SK-N-SH (cell line): ENCODE data around the gene SNX3. TPM values are rescaled to one million over a fixed set of nuclear protein-coding genes. Genes with fewer than 3 reads are reported as not detected.
A peak's percentile ranks its signal among the peaks of the same experiment; 100 is the strongest.

Experiments
- CTCF ChIA-PET: fragments of 300-600, 350-600 bp; formaldehyde crosslinking; extraction: SDS; loops from one replicate; lab custom pipeline; 2021; lab: Yijun Ruan, JAX
- POLR2A ChIA-PET: fragments of 350-600 bp; sonication (Branson Sonifier 250); formaldehyde crosslinking; extraction: SDS; loops from one replicate; lab custom pipeline; 2020; ENCODE audit warnings: antibody characterized with exemption, inconsistent platforms; lab: Yijun Ruan, JAX
- DNase-seq: peaks from one replicate; pipeline ENCODE4 v3.0.0; 2012
- H2AFZ ChIP-seq: fragments of 200-600 bp; sonication (generic); 2 replicates; pipeline ENCODE4 v1.8.1; 2016; ENCODE audit warnings: antibody characterized with exemption, mild to moderate bottlenecking, low read depth
- H3F3A ChIP-seq: fragments of 200-600 bp; sonication (generic); replicated peaks from 2 replicates; pipeline ENCODE3; 2016; ENCODE audit warnings: antibody characterized with exemption, mild to moderate bottlenecking; ENCODE audit not compliant: insufficient read depth
- H3K27ac ChIP-seq, 2 experiments: fragments of 200-500 bp in 1 of 2; fragments of 200-600 bp in 1 of 2; sonication (Bioruptor generic) in 1 of 2; sonication (generic), shearing (Covaris generic) in 1 of 2; 2 replicates each; pipeline versions ENCODE4 v1.5.1 to v1.6.1; 2014 to 2016; ENCODE audit warnings: low read depth in 2 of 2, inconsistent platforms in 1 of 2, low read length in 1 of 2, mild to moderate bottlenecking in 1 of 2, mixed read lengths in 1 of 2
- H3K27me3 ChIP-seq: fragments of 200-600 bp; sonication (generic), shearing (Covaris generic); 2 replicates; pipeline ENCODE4 v1.6.1; 2016; ENCODE audit warnings: mixed run types; ENCODE audit not compliant: insufficient read depth
- H3K36me3 ChIP-seq, 2 experiments: fragments of 200-500 bp in 1 of 2; fragments of 200-600 bp in 1 of 2; sonication (Bioruptor generic) in 1 of 2; sonication (generic) in 1 of 2; replicated peaks in 1 of 2; 2 replicates each; pipeline versions ENCODE3 to v1.5.1; 2014 to 2016; ENCODE audit warnings: low read length in 1 of 2, mild to moderate bottlenecking in 1 of 2; ENCODE audit not compliant: insufficient read depth in 2 of 2, control insufficient read depth in 1 of 2
- H3K4me1 ChIP-seq, 2 experiments: fragments of 200-500 bp in 1 of 2; fragments of 200-600 bp in 1 of 2; sonication (Bioruptor generic) in 1 of 2; sonication (generic), shearing (Covaris generic) in 1 of 2; 2 replicates each; pipeline versions ENCODE4 v1.5.1 to v1.6.1; 2014 to 2016; ENCODE audit warnings: low read depth in 1 of 2, low read length in 1 of 2, mixed run types in 1 of 2; ENCODE audit not compliant: insufficient read depth in 2 of 2, control insufficient read depth in 1 of 2
- H3K4me2 ChIP-seq: fragments of 200-600 bp; sonication (generic), shearing (Covaris generic); 2 replicates; pipeline ENCODE4 v1.6.1; 2017; ENCODE audit warnings: mixed run types
- H3K4me3 ChIP-seq, 2 experiments: fragments of 200-500 bp in 1 of 2; fragments of 200-600 bp in 1 of 2; sonication (Bioruptor generic) in 1 of 2; sonication (generic), shearing (Covaris generic) in 1 of 2; 2 replicates each; pipeline versions ENCODE4 v1.5.1 to v1.8.1; 2014 to 2016; ENCODE audit warnings: low read depth in 2 of 2, inconsistent platforms in 1 of 2, low read length in 1 of 2, mild to moderate bottlenecking in 1 of 2, mixed read lengths in 1 of 2, moderate library complexity in 1 of 2
- H3K79me2 ChIP-seq: fragments of 200-600 bp; sonication (generic); 2 replicates; pipeline ENCODE4 v1.8.1; 2017; ENCODE audit warnings: mild to moderate bottlenecking; ENCODE audit not compliant: insufficient read depth
- H3K9ac ChIP-seq: fragments of 200-600 bp; sonication (generic); 2 replicates; pipeline ENCODE4 v1.6.1; 2017; ENCODE audit warnings: mixed run types
- H3K9me2 ChIP-seq: fragments of 200-600 bp; sonication (generic); 2 replicates; pipeline ENCODE4 v1.6.1; 2017; ENCODE audit warnings: mixed run types
- H3K9me3 ChIP-seq: fragments of 200-600 bp; sonication (generic); 2 replicates; pipeline ENCODE4 v1.6.1; 2017; ENCODE audit warnings: mixed run types, mild to moderate bottlenecking, moderate library complexity
- H4K20me1 ChIP-seq: fragments of 200-600 bp; sonication (generic); 2 replicates; pipeline ENCODE4 v1.6.1; 2017; ENCODE audit warnings: mild to moderate bottlenecking, mixed run types; ENCODE audit not compliant: insufficient read depth
- CHD2 ChIP-seq: fragments of 150-350 bp; IDR thresholded peaks from 2 replicates; pipeline ENCODE4 v1.6.1; 2018; ENCODE audit warnings: low read length; ENCODE audit not compliant: partially characterized antibody
- EZH2phosphoT487 ChIP-seq: fragments of 200-600 bp; sonication (generic); IDR thresholded peaks from 2 replicates; pipeline ENCODE4 v1.6.1; 2017; ENCODE audit warnings: low read depth, mixed run types, mild to moderate bottlenecking, antibody characterized with exemption, moderate library complexity, borderline replicate concordance
- FOXJ3 ChIP-seq: sonication (generic); formaldehyde crosslinking; IDR thresholded peaks from 2 replicates; pipeline ENCODE4 v1.5.1; 2020; ENCODE audit warnings: mild to moderate bottlenecking, missing genetic modification reagents
- GABPA ChIP-seq: IDR thresholded peaks from 2 replicates; pipeline ENCODE4 v1.4.0; 2012; ENCODE audit warnings: low read depth, mild to moderate bottlenecking
- MAX ChIP-seq: IDR thresholded peaks from 2 replicates; pipeline ENCODE4 v1.4.0; 2012; ENCODE audit warnings: low read depth
- MEF2A ChIP-seq: IDR thresholded peaks from 2 replicates; pipeline ENCODE4 v1.4.0; 2012; ENCODE audit warnings: low read depth, borderline replicate concordance
- RAD21 ChIP-seq: IDR thresholded peaks from 2 replicates; pipeline ENCODE4 v1.6.1; 2012; ENCODE audit warnings: mild to moderate bottlenecking, low read length
- RXRA ChIP-seq: IDR thresholded peaks from 2 replicates; pipeline ENCODE4 v1.4.0; 2012; ENCODE audit warnings: low read depth, mild to moderate bottlenecking, borderline replicate concordance
- SIN3A ChIP-seq: IDR thresholded peaks from 2 replicates; pipeline ENCODE4 v1.6.1; 2012; ENCODE audit warnings: low read depth, mild to moderate bottlenecking, low read length, moderate library complexity, borderline replicate concordance
- SMC3 ChIP-seq: IDR thresholded peaks from 2 replicates; pipeline ENCODE4 v1.6.1; 2012; ENCODE audit warnings: low read depth, low read length, improper control_type of control experiment
- TAF1 ChIP-seq: IDR thresholded peaks from 2 replicates; pipeline ENCODE4 v1.6.1; 2012; ENCODE audit warnings: low read depth, mild to moderate bottlenecking, low read length, moderate library complexity, borderline replicate concordance
- USF1 ChIP-seq: IDR thresholded peaks from 2 replicates; pipeline ENCODE4 v1.4.0; 2012; ENCODE audit warnings: low read depth, borderline replicate concordance
- WGBS: methylation state at CpG from one replicate; pipeline ENCODE4 v1.1.6; 2017; ENCODE audit warnings: low lambda C conversion rate; 5-methylcytosine and 5-hydroxymethylcytosine counted together
- polyA plus RNA-seq, 3 experiments: library from polyadenylated mRNA; depleted of rRNA; stranded (reverse); fragments of >200 nt; gene quantifications; 2 replicates each; pipeline ENCODE4 v1.2.3, GENCODE V29; 2012

SNX3 gene
- polyA plus RNA-seq, 1 of the 3 experiments (the other 2 are of a cell fraction), result 105 TPM

GRCh38 chr6:108168501-108169463 lies 92.1 kb downstream of the SNX3 start:
- Histone ChIP-seq H3F3A (no peaks in the 10 kb centered on the region), H4K20me1 (no peaks in the 10 kb centered on the region), H3K4me2 (no peak overlapping the region), H3K4me3 (no peak overlapping the region), H3K27ac (no peak overlapping the region), H3K27me3 (peaks cover 34% of the 10 kb centered on the region), H3K79me2 (no peaks in the 10 kb centered on the region), H3K9ac (no peak overlapping the region), H3K9me2 (no peaks in the 10 kb centered on the region), H3K4me1 (peaks cover 0 to 19% of the 10 kb centered on the region in 2 experiments; a peak in 1 of 4 replicates)
- DNase-seq, result peak; percentile 74
- POLR2A ChIA-PET, result no interaction called here
- TF ChIP-seq EZH2phosphoT487, result no peak
- TF ChIP-seq MAX, result no peak
- TF ChIP-seq CHD2, result no peak
- TF ChIP-seq USF1, result no peak
- no peak for TF ChIP-seq GABPA
- TF ChIP-seq RAD21, result no peak
- TF ChIP-seq FOXJ3 (CRISPR knock-in tag), result no peak
- TF ChIP-seq, all 33 proteins: peak for 0
- Histone ChIP-seq H3K36me3 (no peaks in the 10 kb centered on the region), H2AFZ (no peak overlapping the region), H3K9me3 (no peaks in the 10 kb centered on the region)
- 39% methylated on average over 23 of the region's 63 CpGs for WGBS
- CTCF ChIA-PET, result interaction anchor here (1.1 to 2.5 kb wide), 4 partner anchors 11 to 351 kb away, joined by 3 to 11 read pairs (median 4); no protein-coding TSS in a partner anchor

GRCh38 chr6:108168090-108168463 lies 92.8 kb downstream of the SNX3 start:
- Histone ChIP-seq H3K4me3 (no peak overlapping the region), H3K9ac (no peak overlapping the region), H3K27ac (no peak overlapping the region), H2AFZ (no peak overlapping the region), H3K79me2 (no peaks in the 10 kb centered on the region), H3K27me3 (peaks cover 41% of the 10 kb centered on the region), H3K9me3 (no peaks in the 10 kb centered on the region), H3K36me3 (no peaks in the 10 kb centered on the region), H3K4me2 (no peak overlapping the region), H3K4me1 (peaks cover 0 to 22% of the 10 kb centered on the region in 2 experiments; a peak in 1 of 4 replicates), H3F3A (no peaks in the 10 kb centered on the region), H4K20me1 (no peaks in the 10 kb centered on the region), H3K9me2 (no peaks in the 10 kb centered on the region)
- DNase-seq, result no peak
- 84% methylated on average over 7 of the region's 23 CpGs for WGBS
- TF ChIP-seq MEF2A (no peak), SMC3 (no peak), SIN3A (no peak), EZH2phosphoT487 (no peak), RXRA (no peak), TAF1 (no peak)
- ChIA-PET POLR2A (no interaction called here), CTCF (interaction anchor here (1.1 to 2.5 kb wide), 4 partner anchors 12 to 352 kb away, joined by 3 to 11 read pairs (median 4); no protein-coding TSS in a partner anchor)
